ES-I3 (cell line): ENCODE results near the gene ZNF44.
A peak's percentile ranks its signal among the peaks of the same experiment; 100 is the strongest.
"Not testable (repeated sequence)": the region's sequence is repeated elsewhere in the genome, so short reads cannot be mapped to it uniquely, and the experiment has no call there.

Source experiments
- H3K36me3 ChIP-seq: 2 replicates; pipeline ENCODE4 v1.6.1; 2013; ENCODE audit warnings: mild to moderate bottlenecking, low read length, control low read depth, moderate library complexity; ENCODE audit not compliant: insufficient read depth
- H3K4me1 ChIP-seq: 2 replicates; pipeline ENCODE4 v1.6.1; 2013; ENCODE audit warnings: mild to moderate bottlenecking, control low read depth, low read length; ENCODE audit not compliant: insufficient read depth
- H3K9ac ChIP-seq: 2 replicates; pipeline ENCODE4 v1.6.1; 2013; ENCODE audit warnings: low read depth, mild to moderate bottlenecking, low read length, moderate library complexity
- H3K9me3 ChIP-seq: 2 replicates; pipeline ENCODE4 v1.6.1; 2013; ENCODE audit warnings: mild to moderate bottlenecking, low read length, moderate library complexity; ENCODE audit not compliant: control insufficient read depth, insufficient read depth

ZNF44 gene

DNA sequence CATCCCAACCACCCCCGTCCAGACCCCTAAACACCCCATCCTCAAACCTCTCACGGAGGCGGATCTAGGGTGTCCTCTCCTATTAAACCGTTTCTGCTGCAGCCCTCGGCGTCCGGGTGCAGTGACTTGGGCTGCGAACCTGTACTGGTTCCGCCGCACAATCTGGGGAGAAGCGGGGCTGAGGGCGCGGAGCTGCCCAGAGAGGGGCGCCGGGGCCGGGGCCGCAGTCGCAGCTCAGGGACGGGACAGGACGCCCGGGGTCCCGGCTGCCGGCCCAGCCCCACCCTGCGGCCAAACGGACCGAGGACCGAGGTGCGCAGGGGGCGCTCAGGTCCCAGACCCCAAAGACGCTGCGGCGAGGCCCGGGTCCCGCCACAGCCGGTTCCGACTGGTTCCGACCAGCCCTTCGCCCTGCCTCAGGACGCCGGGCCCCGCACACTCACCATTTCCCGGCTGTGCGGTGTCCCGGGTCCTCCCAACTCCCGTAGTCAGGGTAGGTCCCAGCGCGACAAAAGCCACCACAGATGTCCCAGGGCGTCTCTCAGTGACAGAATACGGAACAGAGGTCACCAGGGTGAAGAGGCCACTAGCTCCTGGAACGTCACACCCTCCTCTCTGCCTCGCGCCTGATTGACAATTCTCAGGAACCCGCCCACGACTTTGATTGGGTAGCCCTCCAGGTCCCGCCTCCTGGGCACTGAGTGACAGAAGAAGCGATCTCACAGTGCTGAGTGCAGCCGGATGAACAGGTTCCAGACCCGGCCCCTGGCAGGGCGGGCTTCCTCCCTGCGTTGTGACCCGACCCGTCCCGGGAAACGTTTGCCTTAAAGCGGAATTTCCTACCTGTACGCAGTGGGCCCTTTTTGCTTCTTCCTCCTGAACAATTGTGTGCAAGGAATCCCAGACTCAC, at the start of gene ZNF44:
TSS of gene ZNF44 (minus strand) at position 635 of the 910 bp plus-strand sequence. CDS start at position 446, 189 bp downstream.
- Histone ChIP-seq H3K9me3 (no peaks in the 10 kb centered on the region), H3K9ac (peak within 1 kb of the TSS; percentile 52), H3K4me1 (no peaks in the 10 kb centered on the region), H3K36me3 (no peaks in the 10 kb centered on the region)

GRCh38 chr19:12333162-12334159, 38.8 kb upstream of the ZNF44 start, which contains the start of gene ZNF563:
Gene ZNF563 (minus strand): TSS chr19:12333633. CDS start chr19:12333482, 151 bp downstream.
- Histone ChIP-seq H3K4me1 (no peaks in the 10 kb centered on the region), H3K9me3 (no peaks in the 10 kb centered on the region), H3K36me3 (no peaks in the 10 kb centered on the region), H3K9ac (peak within 1 kb of the TSS; percentile 45)

DNA sequence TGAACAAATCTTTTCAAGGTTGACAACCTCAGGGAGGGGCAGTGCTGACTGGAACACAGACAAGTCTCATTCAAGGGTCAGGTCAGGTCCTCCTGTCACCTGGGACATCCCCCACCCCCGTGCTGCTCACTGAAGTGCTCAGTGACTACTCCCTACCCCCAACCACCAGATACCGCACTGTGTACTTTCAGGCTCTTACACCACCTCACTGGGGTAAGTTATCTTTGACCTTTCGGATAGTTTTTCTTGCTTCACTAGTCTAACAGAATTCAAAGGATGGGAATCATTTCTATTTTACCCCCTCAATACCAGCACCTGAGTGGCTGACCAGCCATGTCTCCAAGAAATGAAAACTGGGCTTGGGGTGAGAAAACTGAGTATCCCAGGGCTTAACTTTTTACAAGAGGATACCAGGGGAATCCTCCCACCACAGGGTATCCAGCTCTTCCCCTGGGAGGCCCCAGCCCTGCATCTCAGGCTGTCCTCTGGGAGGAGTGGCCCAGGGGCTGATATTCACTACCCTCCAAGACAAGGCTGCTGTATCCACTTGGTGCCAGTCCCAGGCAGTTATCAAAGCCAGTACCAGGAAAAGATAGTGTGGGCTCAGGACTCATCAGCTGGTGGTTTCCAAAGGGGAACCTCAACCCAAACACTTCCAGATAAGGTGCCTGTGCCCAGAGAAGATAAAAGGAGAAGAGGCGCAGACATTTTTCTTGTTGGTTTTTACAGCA, 36.7 kb upstream of the ZNF44 start:
- H3K4me1 ChIP-seq, result no peaks in the 10 kb centered on the region
- no peaks in the 10 kb centered on the region for H3K36me3 ChIP-seq
- H3K9me3 ChIP-seq, result no peaks in the 10 kb centered on the region
- H3K9ac ChIP-seq, result no peak overlapping the region

DNA sequence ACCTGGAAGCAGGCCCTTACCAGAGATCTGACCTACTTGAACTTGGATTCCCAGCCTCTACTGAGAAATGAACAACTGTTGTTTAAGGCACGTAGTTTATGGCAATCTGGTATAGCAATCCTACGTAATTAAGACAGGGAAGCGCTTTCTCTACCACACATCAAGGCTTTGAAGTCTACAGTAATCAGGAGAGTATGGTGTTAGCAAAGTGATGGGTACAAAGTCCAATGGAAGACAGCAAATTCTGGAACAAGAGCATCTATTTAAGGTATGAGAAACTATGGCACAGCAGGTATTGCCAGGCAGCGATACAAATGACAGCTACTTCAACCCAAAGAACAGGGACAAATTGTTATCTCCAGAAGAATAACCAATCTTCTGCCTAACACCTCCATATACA, 35.7 kb upstream of the ZNF44 start:
- no peaks in the 10 kb centered on the region for H3K36me3 ChIP-seq
- H3K9me3 ChIP-seq, result no peaks in the 10 kb centered on the region
- H3K4me1 ChIP-seq, result no peaks in the 10 kb centered on the region
- no peak overlapping the region for H3K9ac ChIP-seq

DNA sequence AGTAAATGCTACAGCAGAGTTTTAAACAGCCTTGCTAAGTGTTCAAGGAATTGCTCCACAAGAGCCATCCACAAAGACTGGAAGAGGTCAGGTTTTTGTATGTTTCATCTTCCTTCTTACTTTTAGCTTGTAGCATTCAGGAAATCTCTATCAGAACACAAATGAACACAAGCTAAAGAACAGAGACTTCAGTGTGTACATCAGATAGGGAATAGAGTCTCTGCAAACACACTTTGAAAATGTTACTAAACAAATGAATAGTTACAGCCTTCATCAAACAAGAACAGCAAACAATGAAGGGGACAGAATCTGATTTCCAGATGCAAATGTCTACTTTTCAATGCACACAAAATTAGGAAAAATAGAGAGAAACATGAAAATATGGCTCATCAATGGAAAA, 31.0 kb upstream of the ZNF44 start:
- H3K9me3 ChIP-seq, result no peaks in the 10 kb centered on the region; the same call in 1 of the 2 replicates
- no peak overlapping the region for H3K9ac ChIP-seq
- H3K36me3 ChIP-seq, result no peaks in the 10 kb centered on the region
- H3K4me1 ChIP-seq, result no peaks in the 10 kb centered on the region

DNA sequence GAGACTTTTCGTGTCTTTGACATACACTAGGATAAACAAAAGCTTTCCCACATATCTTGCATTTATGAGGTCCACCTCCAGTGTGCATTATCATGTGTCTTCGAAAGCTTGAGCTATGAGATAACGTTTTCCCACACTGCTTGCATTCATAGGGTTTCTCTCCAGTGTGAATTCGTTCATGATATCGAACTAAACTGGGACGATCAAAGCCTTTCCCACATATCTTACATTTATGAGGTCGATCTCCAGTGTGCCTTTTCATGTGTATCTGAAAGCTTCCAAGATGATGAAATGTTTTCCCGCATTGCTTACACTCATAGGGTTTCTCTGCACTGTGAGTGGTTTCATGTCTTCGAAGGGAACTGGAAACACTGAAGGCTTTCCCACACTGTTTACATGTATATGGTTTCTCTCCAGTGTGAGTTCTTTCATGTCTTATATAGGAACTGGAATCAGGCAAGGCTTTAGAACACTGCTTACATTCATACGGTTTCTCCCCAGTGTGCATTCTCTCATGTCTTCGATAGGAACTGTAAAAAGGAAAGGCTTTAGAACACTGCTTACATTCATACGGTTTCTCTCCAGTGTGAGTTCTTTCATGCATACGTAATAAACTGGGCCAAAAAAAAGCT, 24.2 kb upstream of the ZNF44 start:
- no peaks in the 10 kb centered on the region for H3K4me1 ChIP-seq
- H3K36me3 ChIP-seq, result no peaks in the 10 kb centered on the region; the same call in 1 of the 2 replicates
- peaks cover 8% of the 10 kb centered on the region; the same call in 1 of the 2 replicates for H3K9me3 ChIP-seq
- no peak overlapping the region for H3K9ac ChIP-seq

DNA sequence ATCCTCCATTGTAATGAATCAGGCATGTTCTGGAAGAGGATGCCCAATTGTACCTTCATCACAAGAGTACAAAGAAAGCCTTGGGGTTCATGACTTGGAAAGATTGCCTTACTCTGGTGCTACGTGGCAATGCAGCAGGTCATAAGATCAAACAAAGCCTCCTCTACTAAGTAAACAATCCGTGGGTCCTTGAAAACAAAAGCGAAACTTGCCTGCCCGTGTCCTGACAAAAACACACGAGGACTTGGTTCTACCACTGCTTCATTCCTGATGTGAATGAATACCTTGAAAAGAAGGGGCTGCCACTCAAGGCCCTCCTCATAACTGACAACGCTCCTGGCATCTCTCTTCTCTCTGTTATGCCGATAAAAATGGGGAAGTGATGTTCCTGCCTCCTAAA, 19.9 kb upstream of the ZNF44 start:
- H3K36me3 ChIP-seq, result no peaks in the 10 kb centered on the region; the same call in 1 of the 2 replicates
- H3K4me1 ChIP-seq, result no peaks in the 10 kb centered on the region
- 0 out of 2 replicates have a peak, but pooled peaks cover 6% of the 10 kb centered on the region for H3K9me3 ChIP-seq
- H3K9ac ChIP-seq, result no peak overlapping the region

GRCh38 chr19:12308891-12309290, 14.2 kb upstream of the ZNF44 start:
- H3K4me1 ChIP-seq, H3K9ac ChIP-seq: not testable (repeated sequence)

DNA sequence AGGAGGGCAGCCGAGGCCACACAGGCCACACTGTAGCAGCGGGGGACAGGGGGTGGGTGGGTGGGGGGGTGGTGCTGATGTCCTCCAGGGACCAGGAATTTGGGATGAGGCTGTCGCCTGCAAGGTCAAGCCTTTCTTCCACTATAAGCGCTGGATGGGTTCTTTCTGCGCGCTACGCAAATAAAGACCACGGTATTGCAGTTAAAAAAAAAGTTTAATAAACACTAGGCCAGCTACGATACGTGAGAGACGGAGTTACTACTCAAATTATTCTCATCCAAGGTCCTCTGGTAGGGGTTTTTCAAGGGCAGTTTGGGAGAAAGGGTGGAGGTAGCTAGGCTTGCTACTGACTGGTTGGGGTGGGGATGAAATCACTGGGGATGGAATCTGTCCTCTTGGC, 508 bp upstream of the ZNF44 start:
- H3K9ac ChIP-seq, result no peak overlapping the region
- H3K9me3 ChIP-seq, result no peaks in the 10 kb centered on the region
- no peaks in the 10 kb centered on the region for H3K4me1 ChIP-seq
- H3K36me3 ChIP-seq, result no peaks in the 10 kb centered on the region

More at GRCh38 chr19:12308891-12309290, 14.2 kb upstream of the ZNF44 start:
- H3K9me3 ChIP-seq, H3K36me3 ChIP-seq: not testable (repeated sequence)

- H3K4me1 ChIP-seq, result no peaks in the 10 kb centered on the region
- H3K36me3 ChIP-seq, result no peaks in the 10 kb centered on the region
- H3K9ac ChIP-seq, result peak overlapping the region; percentile 52
- H3K9me3 ChIP-seq, result no peaks in the 10 kb centered on the region
Measured at GRCh38 chr19:12293777-12294248, 870 bp downstream of the ZNF44 start.

DNA sequence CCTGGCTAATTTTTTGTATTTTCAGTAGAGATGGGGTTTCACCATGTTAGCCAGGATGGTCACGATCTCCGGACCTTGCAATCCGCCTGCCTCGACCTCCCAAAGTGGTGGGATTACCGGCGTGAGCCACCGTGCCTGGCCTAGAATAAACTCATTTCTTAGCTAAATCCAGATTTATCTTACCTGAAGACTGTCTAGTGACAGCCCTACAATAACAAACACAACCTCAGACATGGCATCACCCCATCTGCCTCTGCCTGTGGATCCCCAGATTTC, 5.0 kb downstream of the ZNF44 start:
- no peaks in the 10 kb centered on the region for H3K9me3 ChIP-seq
- no peaks in the 10 kb centered on the region for H3K4me1 ChIP-seq
- H3K9ac ChIP-seq, result no peak overlapping the region
- H3K36me3 ChIP-seq, result no peaks in the 10 kb centered on the region

GRCh38 chr19:12287958-12288500, 6.7 kb downstream of the ZNF44 start:
- H3K4me1 ChIP-seq, result no peaks in the 10 kb centered on the region
- no peaks in the 10 kb centered on the region for H3K36me3 ChIP-seq
- H3K9ac ChIP-seq, result no peak overlapping the region
- no peaks in the 10 kb centered on the region for H3K9me3 ChIP-seq

- Histone ChIP-seq H3K9ac (no peak overlapping the region), H3K9me3 (peaks cover 4% of the 10 kb centered on the region; the same call in 1 of the 2 replicates), H3K36me3 (no peaks in the 10 kb centered on the region), H3K4me1 (no peaks in the 10 kb centered on the region)
Measured at GRCh38 chr19:12284631-12285030, 10.1 kb downstream of the ZNF44 start.
